GM18498 (cell line): ENCODE results near the gene HLA-DPB1.
A peak's percentile ranks its signal among the peaks of the same experiment; 100 is the strongest.
"Not testable (repeated sequence)": the region's sequence is repeated elsewhere in the genome, so short reads cannot be mapped to it uniquely, and the experiment has no call there.

ENCODE experiments used
- ATAC-seq: cut with Tn5 transposase; IDR thresholded peaks from one replicate; pipeline ENCODE4 v1.9.1; 2021; ENCODE audit warnings: mild to moderate bottlenecking, moderate library complexity; ENCODE audit not compliant: unreplicated experiment

HLA-DPB1 gene

GRCh38 chr6:33101121-33101737, 25.4 kb downstream of the HLA-DPB1 start:
- not testable (repeated sequence) for ATAC-seq

DNA sequence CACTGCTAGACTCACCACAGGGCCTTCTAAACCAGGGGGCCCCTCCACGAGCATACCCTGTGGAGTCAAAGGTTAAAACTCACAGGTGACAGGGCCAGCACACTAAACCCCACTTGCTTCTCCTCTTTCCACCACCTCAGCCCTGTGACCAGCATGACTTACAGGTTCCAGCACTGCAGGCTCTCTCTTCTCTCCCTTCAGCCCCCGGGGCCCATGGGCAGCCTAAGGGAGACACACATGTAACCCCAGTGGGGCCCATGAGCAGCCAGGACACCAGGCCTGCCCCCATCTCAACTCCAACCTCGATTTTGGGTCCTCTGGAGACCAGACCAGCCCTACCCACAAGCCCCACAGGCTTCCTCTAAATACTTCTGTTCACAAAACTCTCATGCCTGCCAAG, 28.0 kb downstream of the HLA-DPB1 start:
- ATAC-seq: no peak

DNA sequence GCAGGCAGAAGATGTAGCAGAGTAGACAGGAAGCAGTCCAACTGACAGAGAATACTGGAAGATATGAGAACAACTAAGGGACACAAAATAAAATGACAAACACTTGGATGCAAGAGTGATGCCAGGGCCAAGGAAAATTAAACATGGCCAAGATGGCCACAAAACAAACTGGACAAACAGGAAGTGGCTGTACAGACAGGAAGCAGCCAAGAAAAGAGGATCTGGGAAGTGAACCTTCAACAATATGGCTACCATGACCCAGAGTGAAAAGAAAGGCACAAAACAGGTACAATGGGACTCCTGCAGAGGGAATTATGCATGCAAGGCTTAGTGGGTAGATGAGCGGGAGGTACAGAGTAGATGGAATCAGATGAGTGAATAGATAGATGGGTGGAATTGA, 29.1 kb downstream of the HLA-DPB1 start:
- no peak for ATAC-seq

- ATAC-seq: no peak
Measured at GRCh38 chr6:33105386-33105785, 29.6 kb downstream of the HLA-DPB1 start.

DNA sequence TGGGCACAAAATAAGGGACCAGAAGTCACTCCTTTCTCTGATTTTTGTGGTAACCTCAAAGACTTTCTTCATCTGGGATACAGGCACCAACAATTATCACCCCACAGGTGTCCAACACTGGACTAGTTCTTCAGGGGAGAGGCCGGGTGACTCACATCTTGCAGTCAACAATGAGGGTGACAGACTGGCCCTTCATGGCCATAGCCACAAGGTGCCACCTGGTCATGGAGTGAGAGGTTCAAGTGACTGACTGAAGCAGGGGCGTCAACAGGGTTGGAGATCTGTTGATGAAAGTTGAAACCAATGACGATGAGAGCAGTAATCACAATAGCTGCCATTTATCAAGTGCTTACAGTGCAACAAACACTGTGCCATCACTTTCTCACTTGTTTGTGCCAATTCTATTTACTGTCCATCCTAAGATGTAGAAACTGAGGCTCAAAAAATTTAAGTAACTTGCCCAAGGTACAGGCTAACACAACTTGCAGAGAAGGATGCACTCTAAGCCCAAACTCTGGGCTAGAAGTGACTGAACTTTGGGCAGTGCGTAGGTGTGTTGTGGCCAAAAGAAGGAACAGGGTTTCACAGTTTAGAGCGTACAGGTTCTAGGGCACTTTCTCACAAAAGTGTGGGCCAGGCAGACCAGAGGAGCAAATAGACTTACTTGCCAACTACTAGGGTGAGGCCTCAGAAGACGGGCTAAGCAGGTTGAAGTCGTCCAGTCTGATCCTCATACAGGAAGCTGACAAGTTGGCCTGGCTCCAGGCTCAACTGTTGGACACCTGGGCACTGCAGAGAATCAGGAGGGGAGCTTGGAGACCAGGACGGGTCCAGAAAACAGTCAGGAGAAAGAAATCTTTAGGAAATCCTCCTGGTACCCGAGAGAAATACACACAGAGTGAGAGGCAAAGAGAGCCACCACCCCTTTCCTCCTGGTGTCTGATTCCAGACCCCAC, 30.4 kb downstream of the HLA-DPB1 start:
- no peak for ATAC-seq

DNA sequence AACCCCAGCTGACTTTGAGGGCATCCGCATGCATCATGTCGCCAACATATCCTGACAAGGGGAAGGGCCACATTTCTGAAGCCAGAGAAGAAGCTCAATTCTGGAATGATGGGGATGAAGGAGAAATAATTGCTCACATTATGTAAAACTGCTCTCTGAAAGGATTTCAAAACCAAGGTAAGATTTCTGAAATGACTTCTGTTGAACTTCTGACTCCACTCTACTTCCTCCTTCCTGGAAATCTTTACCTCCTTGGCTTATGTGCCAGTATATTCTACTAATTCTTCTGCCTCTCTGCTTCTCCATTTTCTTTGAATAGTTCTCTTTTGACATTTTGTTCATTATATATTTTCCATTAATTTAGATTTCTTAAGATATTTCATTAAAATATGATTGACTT, 31.9 kb downstream of the HLA-DPB1 start:
- no peak for ATAC-seq

DNA sequence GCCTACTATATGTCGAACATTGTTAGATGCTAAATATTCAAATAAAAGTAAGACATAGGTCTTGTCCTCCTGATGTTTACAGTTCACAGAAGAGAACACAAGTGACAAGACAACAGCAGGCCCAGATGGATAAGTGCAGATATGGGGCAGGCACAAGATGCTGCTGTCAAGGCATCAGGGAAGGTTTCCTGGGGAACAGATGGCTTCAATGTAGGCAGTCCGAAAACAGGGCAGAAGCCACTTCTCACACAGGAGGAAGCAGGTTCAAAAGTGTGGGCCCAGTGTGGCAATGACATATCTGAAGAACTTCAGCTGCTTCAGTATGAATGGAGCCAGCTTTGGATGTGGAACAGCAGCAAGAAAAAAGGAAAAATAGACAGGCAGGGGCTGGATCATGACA, 32.5 kb downstream of the HLA-DPB1 start:
- no peak for ATAC-seq

DNA sequence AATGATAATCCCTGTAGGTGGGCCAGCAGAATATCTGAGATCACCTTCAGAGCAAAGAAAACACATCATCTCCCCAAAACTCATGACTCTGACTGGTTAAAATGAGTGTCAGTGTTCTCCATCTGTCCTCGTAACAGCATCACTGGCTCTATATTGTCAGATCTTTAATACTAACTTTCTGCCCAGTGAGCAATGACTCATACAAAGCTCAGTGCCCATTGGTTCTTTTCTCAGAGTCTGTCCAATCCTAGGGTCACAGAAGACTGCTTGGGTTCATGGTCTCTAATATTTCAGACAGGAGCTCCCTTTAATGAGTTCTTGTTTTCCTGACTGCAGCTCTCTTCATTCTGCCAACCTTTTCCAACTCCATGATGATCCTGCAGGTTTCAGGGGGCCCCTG, 36.4 kb downstream of the HLA-DPB1 start:
- ATAC-seq: peak; percentile 92

- no peak for ATAC-seq
Measured at GRCh38 chr6:33113755-33114154, 38.0 kb downstream of the HLA-DPB1 start.

DNA sequence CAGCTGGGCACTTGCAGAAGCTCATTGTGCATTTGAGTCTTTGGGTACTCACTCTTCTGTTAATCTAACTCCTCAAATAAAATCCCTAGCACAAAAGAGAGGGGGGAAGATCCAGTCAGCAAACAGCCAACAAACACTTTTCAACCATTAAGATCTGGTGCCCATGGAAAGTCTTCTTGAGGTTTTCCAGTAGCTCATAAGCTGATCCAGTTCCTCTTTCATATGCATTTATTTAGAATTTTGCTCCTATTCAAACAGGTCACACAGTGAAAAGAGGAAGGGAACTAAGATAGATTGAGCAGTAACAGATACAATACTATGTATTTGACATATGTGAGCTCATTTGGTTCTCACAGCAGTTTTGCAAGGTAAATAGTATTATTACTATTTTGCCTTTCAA, 38.6 kb downstream of the HLA-DPB1 start:
- ATAC-seq: no peak

DNA sequence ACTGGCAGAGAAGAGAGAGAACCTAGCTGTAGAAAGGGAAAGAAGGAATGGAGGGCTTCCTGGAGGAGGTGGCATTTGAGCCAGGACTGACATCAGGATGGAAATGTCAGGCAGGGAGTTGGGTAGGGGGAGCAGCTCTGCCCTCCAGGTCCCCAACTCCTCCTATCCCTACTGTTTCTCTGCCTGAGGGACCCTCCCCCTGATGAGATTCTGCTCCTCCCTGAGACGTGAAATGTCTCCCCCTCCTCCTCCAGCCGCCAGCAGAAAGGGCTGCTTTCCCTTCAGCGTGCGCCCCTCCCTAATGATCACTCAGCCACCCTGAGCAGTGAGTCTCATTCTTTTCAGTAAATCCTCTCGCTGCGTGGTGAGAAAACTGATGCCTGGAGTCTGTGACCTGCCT, 40.6 kb downstream of the HLA-DPB1 start:
- no peak for ATAC-seq

DNA sequence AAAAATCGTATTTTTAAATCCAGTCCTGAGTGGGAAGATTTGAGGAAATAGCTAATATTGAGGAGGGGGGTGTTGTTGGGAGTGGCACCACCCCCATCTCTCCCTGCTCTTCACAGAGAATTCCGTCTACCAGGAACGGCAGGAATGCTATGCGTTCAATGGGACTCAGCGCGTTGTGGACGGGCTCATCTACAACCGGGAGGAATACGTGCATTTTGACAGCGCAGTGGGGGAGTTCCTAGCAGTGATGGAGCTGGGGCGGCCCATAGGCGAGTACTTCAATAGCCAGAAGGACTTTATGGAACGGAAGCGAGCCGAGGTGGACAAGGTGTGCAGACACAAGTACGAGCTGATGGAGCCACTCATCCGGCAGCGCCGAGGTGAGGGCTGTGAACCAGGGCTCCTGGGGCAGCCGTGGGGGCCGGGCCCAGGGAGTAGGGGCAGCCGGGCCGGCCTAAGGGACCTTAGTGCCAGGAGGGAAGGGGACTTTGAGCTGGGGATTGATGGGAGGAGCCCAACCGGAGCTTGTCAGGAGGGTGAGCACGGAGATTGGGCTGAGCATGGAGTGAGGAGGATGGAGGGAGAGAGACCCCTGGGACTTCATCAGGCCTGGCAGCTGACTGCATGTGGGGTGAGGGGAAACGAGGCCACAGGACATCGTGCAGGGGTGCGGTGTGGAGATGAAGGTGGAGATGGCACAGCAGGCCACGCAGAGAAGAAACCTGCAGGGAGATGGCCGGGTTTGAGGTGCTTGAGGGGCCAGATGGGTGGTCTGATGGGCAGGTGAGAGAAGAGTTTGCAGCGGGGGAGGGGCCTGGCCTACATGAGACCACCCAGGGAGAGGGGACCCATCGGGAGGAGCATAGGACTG, 41.3 kb downstream of the HLA-DPB1 start:
- no peak for ATAC-seq

- ATAC-seq: no peak
Measured at GRCh38 chr6:33117811-33118277, 42.1 kb downstream of the HLA-DPB1 start.

- no peak for ATAC-seq
Measured at GRCh38 chr6:33118525-33119123, 42.8 kb downstream of the HLA-DPB1 start.

DNA sequence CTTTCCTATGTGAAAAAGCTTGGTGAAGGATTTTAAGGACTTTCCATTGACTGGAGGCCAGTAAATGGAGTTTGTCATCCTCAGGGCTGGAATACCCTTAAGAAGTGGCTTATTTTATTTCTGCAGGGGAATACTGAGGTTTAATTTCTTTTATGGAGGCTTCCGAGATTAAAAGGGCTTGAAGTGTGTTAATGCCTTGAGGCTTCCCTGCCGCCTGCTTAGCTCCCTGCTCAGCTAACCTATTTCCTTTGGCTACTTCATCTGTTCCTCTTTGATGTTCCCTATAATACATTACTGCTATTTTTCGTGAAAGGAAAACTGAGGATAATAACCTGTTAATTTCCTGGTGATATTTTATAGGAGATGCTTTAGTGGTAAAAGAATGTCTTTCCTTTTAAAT, 44.2 kb downstream of the HLA-DPB1 start:
- no peak for ATAC-seq

DNA sequence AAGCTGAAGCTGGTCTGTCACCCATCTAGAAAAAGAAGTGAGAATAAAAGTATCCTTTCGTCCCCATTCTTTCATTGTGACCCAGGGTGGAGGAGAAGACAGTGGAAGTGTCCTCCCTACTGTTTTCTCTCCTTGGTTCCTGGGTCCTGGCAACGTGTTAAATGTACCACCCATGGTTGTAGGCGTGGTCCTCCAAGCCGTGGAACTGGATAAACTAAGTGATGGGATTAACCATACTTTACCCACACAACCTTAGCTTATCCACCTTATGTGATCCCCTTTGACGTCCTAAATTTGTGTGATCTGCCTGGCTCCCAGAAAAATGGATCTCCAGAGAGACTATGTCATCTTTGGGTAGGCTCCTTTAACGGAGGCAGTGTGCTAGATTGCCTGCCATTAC, 47.4 kb downstream of the HLA-DPB1 start:
- no peak for ATAC-seq

DNA sequence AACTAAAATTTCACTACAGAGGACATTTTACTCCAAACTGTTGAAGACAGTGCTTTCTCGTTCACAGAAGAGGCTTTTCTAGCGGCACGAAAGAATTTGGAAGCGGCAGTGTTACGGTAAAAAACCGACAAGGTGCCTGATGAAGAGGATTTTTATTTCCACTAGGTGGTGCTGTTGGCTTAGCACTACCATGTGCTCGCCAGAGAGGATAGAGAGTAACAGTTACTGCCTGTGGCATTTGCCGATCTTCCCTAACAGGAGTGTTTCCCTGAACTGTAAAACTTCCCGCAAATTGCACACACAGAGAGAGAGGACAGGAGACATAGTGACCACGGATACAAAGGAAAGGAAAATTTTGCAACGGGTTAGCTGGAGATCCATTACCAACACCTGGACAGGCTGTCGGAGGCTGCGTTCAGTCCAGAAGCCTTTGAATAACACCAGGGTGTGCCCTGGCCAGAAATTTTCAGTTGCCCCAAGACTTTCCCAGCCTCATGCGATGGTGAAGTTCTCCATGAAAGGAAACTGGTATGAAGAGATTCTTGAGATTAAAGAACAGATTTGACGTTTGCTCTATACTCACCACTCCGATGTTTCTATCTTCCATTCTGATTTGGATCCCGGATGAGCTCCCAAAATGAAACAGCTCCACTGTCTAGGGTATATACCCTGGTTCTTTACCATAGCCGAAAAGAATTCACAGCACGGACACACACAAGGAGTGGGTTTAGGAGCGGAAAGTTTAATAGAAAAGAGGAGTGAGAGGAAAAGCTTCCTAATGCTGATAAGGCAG, 48.1 kb downstream of the HLA-DPB1 start:
- ATAC-seq: no peak

DNA sequence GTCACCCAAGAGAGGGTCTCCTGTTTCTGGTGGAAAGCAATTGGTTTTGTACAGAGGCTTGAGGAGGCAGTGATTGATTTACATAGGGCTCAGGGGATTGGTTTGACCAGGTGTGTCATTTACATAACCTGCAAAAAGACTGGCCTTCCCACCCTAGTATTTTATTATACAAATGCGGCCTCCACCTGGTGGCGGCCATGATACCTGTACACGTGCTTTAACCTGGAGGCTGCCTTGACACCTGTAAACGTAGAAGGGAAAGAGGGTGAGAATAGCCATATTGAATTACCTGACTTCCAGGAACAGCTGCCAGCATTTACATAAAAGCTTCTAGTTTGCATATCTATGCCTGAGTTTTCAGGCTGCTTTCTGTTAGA, 48.7 kb downstream of the HLA-DPB1 start:
- ATAC-seq: no peak

DNA sequence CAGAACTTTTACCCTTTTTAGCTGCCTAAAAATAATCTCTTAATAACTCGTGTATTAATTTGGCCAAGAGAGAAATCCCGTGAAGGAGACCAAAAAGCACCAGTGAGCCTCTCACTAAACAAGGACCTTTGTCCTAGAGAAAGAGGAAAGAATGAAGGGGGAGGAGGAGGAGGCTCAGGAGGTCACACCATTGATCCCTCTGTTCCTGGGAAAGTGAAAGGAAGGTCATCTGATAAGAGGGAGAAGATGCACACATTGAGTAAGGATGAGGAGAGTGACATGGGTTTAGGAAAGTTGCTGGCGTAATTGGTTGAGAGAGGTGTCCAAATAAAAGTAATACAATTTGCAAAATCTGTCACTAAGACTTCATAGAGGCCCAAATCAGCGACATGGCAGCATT, 49.2 kb downstream of the HLA-DPB1 start:
- ATAC-seq: no peak

DNA sequence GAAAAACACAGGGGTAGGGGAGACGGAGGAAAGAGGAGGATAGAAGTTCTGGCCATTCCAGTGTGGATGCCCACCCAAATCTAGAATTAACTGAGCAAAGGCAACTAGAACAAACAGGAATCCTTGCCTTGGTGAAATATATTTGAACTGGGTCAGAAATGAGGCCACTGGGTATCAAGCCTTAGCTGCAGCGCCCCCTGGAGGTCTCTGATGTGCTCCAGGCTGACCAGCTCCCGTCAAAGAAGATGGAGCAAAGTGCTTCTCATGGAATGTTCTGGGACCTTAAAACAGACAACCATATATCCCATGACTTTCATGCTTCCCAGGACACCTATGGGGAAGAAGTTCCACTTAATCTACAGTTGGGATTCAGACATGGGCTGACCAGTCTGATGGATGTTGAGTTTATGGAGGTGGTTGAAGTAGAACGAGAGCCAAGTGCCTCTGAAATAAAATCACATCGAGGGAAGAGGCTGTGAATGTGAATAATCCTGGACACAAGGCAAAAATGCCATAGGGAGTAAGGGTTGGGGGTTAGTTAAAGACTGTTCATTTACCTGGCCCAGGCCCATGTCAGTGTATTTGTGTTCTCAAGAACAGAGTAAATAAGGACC, 50.4 kb downstream of the HLA-DPB1 start:
- ATAC-seq: no peak
